ENCODE results near the gene B3GLCT. TPM values are rescaled to one million over a fixed set of nuclear protein-coding genes. Genes with fewer than 3 reads are reported as not detected.

The B3GLCT gene
- total and polyA plus RNA-seq, 2 of the 13 experiments (the other 11 are each of a cell fraction or from before 2014, with no cell fraction given), result 2.0 to 7.1 TPM

DNA sequence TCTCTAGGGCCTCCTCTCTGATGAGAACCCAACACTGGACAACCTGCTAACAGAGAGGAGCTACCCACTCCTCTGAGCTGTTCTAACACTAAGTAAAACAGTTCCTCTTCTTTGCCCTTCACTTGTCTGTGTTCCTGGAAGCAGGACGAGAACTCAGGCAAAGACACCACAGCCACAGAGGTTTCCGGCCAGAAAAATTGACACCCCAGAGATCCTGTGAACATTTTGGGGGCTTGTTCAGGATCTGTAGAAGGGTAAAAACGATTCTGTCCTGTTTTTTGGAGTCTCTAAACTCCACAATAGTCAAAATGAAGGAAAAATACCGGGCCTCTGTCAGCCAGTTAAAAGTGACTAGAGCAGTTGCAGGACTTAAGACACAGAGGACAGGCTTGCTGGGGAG is 165.9 kb downstream of the B3GLCT start:
- Histone ChIP-seq H3K36me3 (replicated peaks in 1 of 2; ENCODE audit: control insufficient read depth in 1 of 2, insufficient read depth in 2 of 2, low read length in 2 of 2) (no peaks in the 10 kb centered on the region), H3K9me3 (ENCODE audit: low read length) (no peaks in the 10 kb centered on the region), H4K20me1 (ENCODE audit: insufficient read depth, low read length) (no peaks in the 10 kb centered on the region), H3K27ac (ENCODE audit: extremely low read length, insufficient read depth, low read length) (no peak overlapping the region), H3K4me1 (ENCODE audit: insufficient read depth, low read length) (no peaks in the 10 kb centered on the region), H2AFZ (ENCODE audit: low read length) (no peak overlapping the region), H3K9ac (ENCODE audit: insufficient read depth, low read depth, low read length) (no peak overlapping the region), H3K27me3 (ENCODE audit: control insufficient read depth in 1 of 2, insufficient read depth in 2 of 2, low read length in 2 of 2) (peaks cover 0 to 3% of the 10 kb centered on the region in 2 experiments; a peak in 1 of 5 replicates), H3K4me3 (replicated peaks in 1 of 3; ENCODE audit: insufficient read depth in 1 of 3, low read depth in 2 of 3, low read length in 3 of 3) (no peak overlapping the region), H3K4me2 (ENCODE audit: low read depth, low read length) (no peak overlapping the region), H3K79me2 (ENCODE audit: insufficient read depth, low read length) (no peaks in the 10 kb centered on the region)
- no peak for TF ChIP-seq ZNF30 (CRISPR knock-in tag; IDR thresholded peaks at IDR 0.05)
- TF ChIP-seq, protein P1, sequence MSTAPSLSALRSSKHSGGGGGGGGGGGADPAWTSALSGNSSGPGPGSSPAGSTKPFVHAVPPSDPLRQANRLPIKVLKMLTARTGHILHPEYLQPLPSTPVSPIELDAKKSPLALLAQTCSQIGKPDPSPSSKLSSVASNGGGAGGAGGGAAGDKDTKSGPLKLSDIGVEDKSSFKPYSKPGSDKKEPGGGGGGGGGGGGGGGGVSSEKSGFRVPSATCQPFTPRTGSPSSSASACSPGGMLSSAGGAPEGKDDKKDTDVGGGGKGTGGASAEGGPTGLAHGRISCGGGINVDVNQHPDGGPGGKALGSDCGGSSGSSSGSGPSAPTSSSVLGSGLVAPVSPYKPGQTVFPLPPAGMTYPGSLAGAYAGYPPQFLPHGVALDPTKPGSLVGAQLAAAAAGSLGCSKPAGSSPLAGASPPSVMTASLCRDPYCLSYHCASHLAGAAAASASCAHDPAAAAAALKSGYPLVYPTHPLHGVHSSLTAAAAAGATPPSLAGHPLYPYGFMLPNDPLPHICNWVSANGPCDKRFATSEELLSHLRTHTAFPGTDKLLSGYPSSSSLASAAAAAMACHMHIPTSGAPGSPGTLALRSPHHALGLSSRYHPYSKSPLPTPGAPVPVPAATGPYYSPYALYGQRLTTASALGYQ (CRISPR knock-in tag; IDR thresholded peaks at IDR 0.05), result no peak
- TF ChIP-seq ZNF629 (CRISPR knock-in tag; conservative IDR thresholded peaks at IDR 0.05), result no peak
- no peak for TF ChIP-seq LRRFIP1 (CRISPR knock-in tag; conservative IDR thresholded peaks at IDR 0.05)
- no peak for TF ChIP-seq ATF3 (CRISPR knock-in tag; IDR thresholded peaks at IDR 0.05)
- TF ChIP-seq HNRNPH1 (optimal IDR thresholded peaks at IDR 0.05; ENCODE audit: low read depth, low read length), result no peak
- TF ChIP-seq TOPORS (CRISPR knock-in tag; IDR thresholded peaks at IDR 0.05), result no peak
- TF ChIP-seq ZNF816 (CRISPR knock-in tag; IDR thresholded peaks at IDR 0.05; ENCODE audit: borderline replicate concordance), result no peak
- TF ChIP-seq NCOA5 (CRISPR knock-in tag; IDR thresholded peaks at IDR 0.05), result no peak
- no peak for TF ChIP-seq RAD21 (CRISPR knock-in tag; IDR thresholded peaks at IDR 0.05)
- CTCF ChIA-PET (ENCODE audit: low intra/inter-chr PET ratio, low total read pairs), result no interaction called here
- WGBS (ENCODE audit: low lambda C conversion rate), result 13% methylated on average over 4 of the region's 4 CpGs
- no TSS peak for BruUV-seq (replicated peaks)
- intact Hi-C loops (cut with micrococcal nuclease; ENCODE audit: unreplicated experiment) (no loop called here), in situ Hi-C loops (cut with HindIII; ENCODE audit: extremely low pct_ligation_motif_present, low pct_unique_long_range_greater_than_20kb) (no loop called here)
- POLR2A ChIA-PET, result no interaction called here
- no peak for FAIRE-seq
- DNase-seq (ENCODE audit: low spot score), result no peak
- ATAC-seq, result no peak
